Upper lobe of left lung (tissue), 6 donors: ENCODE measurements around the gene RUNDC1. TPM values are rescaled to one million over a fixed set of nuclear protein-coding genes. Genes with fewer than 3 reads are reported as not detected.

ENCODE experiments used
- ATAC-seq, 2 donors: fragments of 200-7000 bp; cut with Tn5 transposase; one replicate each; pipeline ENCODE4 v1.9.1; 2022; ENCODE audit warnings: mild to moderate bottlenecking in 2 of 2, moderate library complexity in 2 of 2; ENCODE audit not compliant: low FRiP score in 2 of 2
- DNase-seq, 2 donors: peaks; one replicate each; pipeline ENCODE4 v3.0.0-alpha.2; 2019 to 2020
- H3K27ac ChIP-seq, 4 donors: fragments of 200-600 bp; sonication (generic); one replicate each; pipeline ENCODE4 v1.5.1; 2016 to 2019
- H3K27me3 ChIP-seq, 4 donors: fragments of 200-600 bp; sonication (generic); one replicate each; pipeline ENCODE4 v1.5.1; 2017 to 2019
- H3K36me3 ChIP-seq, 4 donors: fragments of 200-600 bp; sonication (generic); one replicate each; pipeline ENCODE4 v1.5.1; 2016 to 2019
- H3K4me1 ChIP-seq, 4 donors: fragments of 200-600 bp; sonication (generic); one replicate each; pipeline ENCODE4 v1.5.1; 2018 to 2019
- H3K4me3 ChIP-seq, 4 donors: fragments of 200-600 bp; sonication (generic); one replicate each; pipeline ENCODE4 v1.5.1; 2017 to 2019; ENCODE audit warnings: mild to moderate bottlenecking in 2 of 4, moderate library complexity in 1 of 4
- H3K9me3 ChIP-seq, 4 donors: fragments of 200-600 bp; sonication (generic); one replicate each; pipeline ENCODE4 v1.5.1; 2018 to 2019
- EP300 ChIP-seq, 4 donors: sonication (generic); formaldehyde crosslinking; IDR thresholded peaks; one replicate each; pipeline ENCODE4 v1.5.1; 2017; ENCODE audit warnings: antibody characterized with exemption in 4 of 4, control low read depth in 2 of 4
- POLR2A ChIP-seq, 4 donors: fragments of 450-650 bp; IDR thresholded peaks; one replicate each; pipeline ENCODE4 v1.5.1; 2016 to 2017; ENCODE audit warnings: antibody characterized with exemption in 4 of 4, mild to moderate bottlenecking in 2 of 4
- POLR2AphosphoS5 ChIP-seq, 2 donors: sonication (generic); formaldehyde crosslinking; IDR thresholded peaks; one replicate each; pipeline ENCODE4 v1.5.1; 2017; ENCODE audit warnings: antibody characterized with exemption in 2 of 2
- WGBS, 2 donors: methylation state at CpG; one replicate each; pipeline ENCODE4 v1.1.5; 2017 to 2018; 5-methylcytosine and 5-hydroxymethylcytosine counted together
- small RNA-seq, 4 donors: library from RNA; depleted of rRNA; stranded (forward); fragments of <200 nt; gene quantifications; one replicate each; pipeline ENCODE3, GENCODE V24; 2016
- total RNA-seq, 6 donors: library from RNA; depleted of rRNA in 4 of 6; stranded (reverse); fragments of >200 nt in 4 of 6; gene quantifications; one replicate each; pipeline versions ENCODE4 v1.1.0 to v1.2.1, GENCODE V29; 2016 to 2021
- TF ChIP-seq, protein P1 (sequence below), 6 experiments: fragments of 450-650 bp in 4 of 6; fragments of 200-600 bp in 2 of 6; sonication (generic) in 2 of 6; IDR thresholded peaks; one replicate each; pipeline ENCODE4 v1.5.1; 2016 to 2019; ENCODE audit warnings: antibody characterized with exemption in 6 of 6
- donor health status: DM: no; HTN: no; CAD: no; lungs with moderate emphysema.
- donor health status: DM: no; HTN: yes; CAD: no; lungs with severe emphysema.

The RUNDC1 gene
- total RNA-seq, 6 donors from 2014 or later: 13.6 to 26.2 (median 17.5) TPM

DNA sequence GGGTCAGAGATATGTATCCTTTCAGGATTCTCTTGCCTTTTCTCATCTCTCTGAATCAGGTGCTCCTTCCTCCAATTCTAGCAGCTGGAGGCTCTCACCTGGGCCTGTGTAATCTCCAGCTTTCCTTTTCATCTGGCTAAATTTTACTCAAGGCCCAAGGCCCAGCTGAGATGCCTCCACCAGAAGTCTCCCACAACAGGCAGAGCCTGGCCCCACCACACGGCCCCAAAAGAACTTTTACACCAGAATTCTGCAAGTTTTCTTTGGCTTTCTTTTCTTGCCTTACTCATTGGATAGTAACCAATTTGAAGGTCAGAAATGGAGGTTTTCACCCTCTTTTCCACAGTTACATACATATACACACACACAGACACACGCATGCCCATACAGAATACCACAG, 59.3 kb downstream of the RUNDC1 start:
- H3K36me3 ChIP-seq: no peaks in the 10 kb centered on the region
- 98 to 100% methylated on average over 2 of the region's 2 CpGs for WGBS, 2 donors
- no peaks in the 10 kb centered on the region for H3K27me3 ChIP-seq
- H3K4me3 ChIP-seq: no peak overlapping the region
- ATAC-seq: no peak
- no peaks in the 10 kb centered on the region for H3K4me1 ChIP-seq
- H3K9me3 ChIP-seq: no peaks in the 10 kb centered on the region
- no peak overlapping the region for H3K27ac ChIP-seq
- TF ChIP-seq POLR2A (IDR thresholded peaks at IDR 0.05) (no peak), POLR2AphosphoS5 (IDR thresholded peaks at IDR 0.05) (no peak), EP300 (IDR thresholded peaks at IDR 0.05) (no peak)
- TF ChIP-seq, protein P1, sequence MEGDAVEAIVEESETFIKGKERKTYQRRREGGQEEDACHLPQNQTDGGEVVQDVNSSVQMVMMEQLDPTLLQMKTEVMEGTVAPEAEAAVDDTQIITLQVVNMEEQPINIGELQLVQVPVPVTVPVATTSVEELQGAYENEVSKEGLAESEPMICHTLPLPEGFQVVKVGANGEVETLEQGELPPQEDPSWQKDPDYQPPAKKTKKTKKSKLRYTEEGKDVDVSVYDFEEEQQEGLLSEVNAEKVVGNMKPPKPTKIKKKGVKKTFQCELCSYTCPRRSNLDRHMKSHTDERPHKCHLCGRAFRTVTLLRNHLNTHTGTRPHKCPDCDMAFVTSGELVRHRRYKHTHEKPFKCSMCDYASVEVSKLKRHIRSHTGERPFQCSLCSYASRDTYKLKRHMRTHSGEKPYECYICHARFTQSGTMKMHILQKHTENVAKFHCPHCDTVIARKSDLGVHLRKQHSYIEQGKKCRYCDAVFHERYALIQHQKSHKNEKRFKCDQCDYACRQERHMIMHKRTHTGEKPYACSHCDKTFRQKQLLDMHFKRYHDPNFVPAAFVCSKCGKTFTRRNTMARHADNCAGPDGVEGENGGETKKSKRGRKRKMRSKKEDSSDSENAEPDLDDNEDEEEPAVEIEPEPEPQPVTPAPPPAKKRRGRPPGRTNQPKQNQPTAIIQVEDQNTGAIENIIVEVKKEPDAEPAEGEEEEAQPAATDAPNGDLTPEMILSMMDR (IDR thresholded peaks at IDR 0.05): no peak
- DNase-seq: no peak

- TF ChIP-seq POLR2A (IDR thresholded peaks at IDR 0.05) (no peak), POLR2AphosphoS5 (IDR thresholded peaks at IDR 0.05) (no peak), EP300 (IDR thresholded peaks at IDR 0.05) (no peak)
- TF ChIP-seq, protein P1 (IDR thresholded peaks at IDR 0.05): no peak
- DNase-seq (no peak), ATAC-seq (no peak)
- H3K27me3 ChIP-seq: no peaks in the 10 kb centered on the region
- H3K36me3 ChIP-seq: no peaks in the 10 kb centered on the region
- no peaks in the 10 kb centered on the region for H3K4me1 ChIP-seq
- no peak overlapping the region for H3K4me3 ChIP-seq
- H3K9me3 ChIP-seq: no peaks in the 10 kb centered on the region
- WGBS, 2 donors: 41 to 58% methylated on average over 2 of the region's 2 CpGs
- H3K27ac ChIP-seq: no peak overlapping the region
These were observed 60.3 kb downstream of the RUNDC1 start for GRCh38 chr17:43040655-43041054.

GRCh38 chr17:43042025-43042628, 61.8 kb downstream of the RUNDC1 start:
- Histone ChIP-seq H3K27me3 (no peaks in the 10 kb centered on the region), H3K4me3 (no peak overlapping the region), H3K4me1 (no peaks in the 10 kb centered on the region), H3K27ac (no peak overlapping the region), H3K36me3 (no peaks in the 10 kb centered on the region), H3K9me3 (no peaks in the 10 kb centered on the region)
- WGBS, 2 donors: 84 to 86% methylated on average over 5 of the region's 5 CpGs
- TF ChIP-seq POLR2A (IDR thresholded peaks at IDR 0.05): no peak
- TF ChIP-seq EP300 (IDR thresholded peaks at IDR 0.05): no peak
- no peak for TF ChIP-seq POLR2AphosphoS5 (IDR thresholded peaks at IDR 0.05)
- TF ChIP-seq, protein P1 (IDR thresholded peaks at IDR 0.05): no peak
- DNase-seq: no peak
- no peak for ATAC-seq

Small RNA genes within 50 kb of the gene (small RNA-seq; reads per million reads assigned to genes)
- gene AARSD1 (0 reads per million in 4 donors), gene RF00561 (0 reads per million in 4 donors)

Other genes starting within 250 kb of the RUNDC1 start
- gene EZH1, start 235.5 kb upstream of the RUNDC1 start, total RNA-seq: 100 to 1,000 TPM in 1 of 6 donors, 10 to 100 TPM in 5; 30.7 to 122 (median 55.0) TPM
- 100 to 1,000 TPM in 1 of 6 donors, 10 to 100 TPM in 4, not detected in 1; 12.2 to 120 (median 55.8) TPM for gene RAMP2, start 219.3 kb upstream of the RUNDC1 start, total RNA-seq
- gene VPS25, start 207.1 kb upstream of the RUNDC1 start, total RNA-seq: 10 to 100 TPM; 19.0 to 54.6 (median 36.7) TPM
- 1 to 10 TPM in 1 of 6 donors, under 1 TPM in 3, not detected in 2; 0.15 to 1.8 (median 0.26) TPM for gene WNK4, start 200.0 kb upstream of the RUNDC1 start, total RNA-seq
- 10 to 100 TPM; 23.3 to 95.3 (median 67.4) TPM for gene COA3, start 181.9 kb upstream of the RUNDC1 start, total RNA-seq
- gene CNTD1, start 181.7 kb upstream of the RUNDC1 start, total RNA-seq: 1 to 10 TPM in 1 of 6 donors, under 1 TPM in 4, not detected in 1; 0.22 to 1.2 (median 0.39) TPM
- gene BECN1, start 156.3 kb upstream of the RUNDC1 start, total RNA-seq: 100 to 1,000 TPM in 3 of 6 donors, 10 to 100 TPM in 3; 83.0 to 167 (median 101) TPM
- gene PSME3, start 147.2 kb upstream of the RUNDC1 start, total RNA-seq: 100 to 1,000 TPM in 1 of 6 donors, 10 to 100 TPM in 5; 67.5 to 102 (median 75.8) TPM
- 1 to 10 TPM; 1.5 to 5.2 (median 2.9) TPM for gene AOC2, start 136.0 kb upstream of the RUNDC1 start, total RNA-seq
- 100 to 1,000 TPM in 4 of 6 donors, 10 to 100 TPM in 2; 76.9 to 210 (median 111) TPM for gene AOC3, start 129.4 kb upstream of the RUNDC1 start, total RNA-seq
- not detected for gene G6PC1, start 79.8 kb upstream of the RUNDC1 start, total RNA-seq
- 10 to 100 TPM; 10.9 to 70.2 (median 23.6) TPM for gene AARSD1, start 16.1 kb upstream of the RUNDC1 start, total RNA-seq
- gene PTGES3L, start 485 bp upstream of the RUNDC1 start, total RNA-seq: 1 to 10 TPM in 2 of 6 donors, under 1 TPM in 3, not detected in 1; 0.11 to 7.3 (median 0.76) TPM
- gene RPL27, start 17.9 kb downstream of the RUNDC1 start, total RNA-seq: 1,000 to 10,000 TPM in 2 of 6 donors, 100 to 1,000 TPM in 4; 534 to 1,192 (median 783) TPM
- 10 to 100 TPM; 17.8 to 69.0 (median 45.4) TPM for gene IFI35, start 26.2 kb downstream of the RUNDC1 start, total RNA-seq
- gene VAT1, start 41.8 kb downstream of the RUNDC1 start, total RNA-seq: 100 to 1,000 TPM; 122 to 343 (median 222) TPM
- 1 to 10 TPM in 1 of 6 donors, under 1 TPM in 3, not detected in 2; 0.15 to 2.0 (median 0.47) TPM for gene RND2, start 44.7 kb downstream of the RUNDC1 start, total RNA-seq
- 10 to 100 TPM in 3 of 6 donors, 1 to 10 TPM in 3; 4.3 to 15.7 (median 8.0) TPM for gene BRCA1, start 144.8 kb downstream of the RUNDC1 start, total RNA-seq
- 10 to 100 TPM; 52.4 to 95.5 (median 76.5) TPM for gene NBR1, start 190.6 kb downstream of the RUNDC1 start, total RNA-seq
- gene TMEM106A, start 231.3 kb downstream of the RUNDC1 start, total RNA-seq: 10 to 100 TPM in 4 of 6 donors, 1 to 10 TPM in 2; 5.8 to 68.1 (median 16.9) TPM
- gene CCDC200, start 248.1 kb downstream of the RUNDC1 start, total RNA-seq: 1 to 10 TPM in 1 of 6 donors, not detected in 5; 8.4 TPM